Colon (tissue), 2 donors: ENCODE results near the gene RFT1.
"Not testable (repeated sequence)": the region's sequence is repeated elsewhere in the genome, so short reads cannot be mapped to it uniquely, and the experiment has no call there.

Experiments
- FAIRE-seq: peaks from 2 replicates; lab custom pipeline; 2012; peaks lifted over from hg19 to GRCh38; lab: Jason Lieb, UNC
- donor health status: control.
- donor health status: control.

The RFT1 gene

GRCh38 chr3:53163444-53164387 lies 33.5 kb upstream of the RFT1 start:
- FAIRE-seq, result no peak

GRCh38 chr3:53162672-53163443 lies 32.6 kb upstream of the RFT1 start:
- FAIRE-seq, result no peak

GRCh38 chr3:53161820-53162671 lies 31.8 kb upstream of the RFT1 start:
- no peak for FAIRE-seq

GRCh38 chr3:53161450-53161819 lies 31.2 kb upstream of the RFT1 start:
- no peak for FAIRE-seq

- no peak for FAIRE-seq
These were observed 30.6 kb upstream of the RFT1 start, which contains the start of gene PRKCD for GRCh38 chr3:53160660-53161449. Gene PRKCD (plus strand): TSS chr3:53161209. CDS start chr3:53178423, 17,214 bp downstream.

GRCh38 chr3:53160061-53160659 lies 29.9 kb upstream of the RFT1 start:
- FAIRE-seq, result no peak

GRCh38 chr3:53159156-53160060 lies 29.2 kb upstream of the RFT1 start:
- no peak for FAIRE-seq

- FAIRE-seq, result no peak
These were observed 28.5 kb upstream of the RFT1 start for GRCh38 chr3:53158765-53159155.

GRCh38 chr3:53157974-53158580 lies 27.8 kb upstream of the RFT1 start:
- no peak for FAIRE-seq

- FAIRE-seq, result no peak
These were observed 26.2 kb upstream of the RFT1 start for GRCh38 chr3:53156368-53156834.

GRCh38 chr3:53155760-53156159 lies 25.5 kb upstream of the RFT1 start:
- FAIRE-seq, result no peak

GRCh38 chr3:53154881-53155285 lies 24.6 kb upstream of the RFT1 start:
- no peak for FAIRE-seq

- no peak for FAIRE-seq
These were observed 23.7 kb upstream of the RFT1 start for GRCh38 chr3:53153980-53154379.

GRCh38 chr3:53153264-53153823 lies 23.1 kb upstream of the RFT1 start:
- FAIRE-seq, result no peak

- FAIRE-seq, result no peak
These were observed 21.8 kb upstream of the RFT1 start for GRCh38 chr3:53151870-53152660.

- FAIRE-seq, result no peak
These were observed 21.2 kb upstream of the RFT1 start for GRCh38 chr3:53151465-53151864.

- FAIRE-seq, result not testable (repeated sequence)
These were observed 20.8 kb upstream of the RFT1 start for GRCh38 chr3:53151086-53151438.
